HepG2 (cell line): ENCODE data around the gene GOLGA8J.

Experiments used
- AKAP8 ChIP-seq: sonication (generic); formaldehyde crosslinking; IDR thresholded peaks from 2 replicates; pipeline ENCODE4 v1.5.1; 2020; ENCODE audit warnings: mild to moderate bottlenecking, missing genetic modification reagents
- CTCF ChIP-seq: sonication (generic); formaldehyde crosslinking; IDR thresholded peaks from 2 replicates; pipeline ENCODE4 v1.5.0; 2020; ENCODE audit warnings: mild to moderate bottlenecking, missing genetic modification reagents, moderate library complexity
- THYN1 ChIP-seq: sonication (generic); formaldehyde crosslinking; IDR thresholded peaks from 2 replicates; pipeline ENCODE4 v1.8.1; 2023; ENCODE audit warnings: low read depth, mild to moderate bottlenecking, moderate library complexity, missing genetic modification reagents, borderline replicate concordance
- TP53 ChIP-seq: sonication (generic); formaldehyde crosslinking; conservative IDR thresholded peaks from 2 replicates; pipeline ENCODE4 v1.4.0; 2020; ENCODE audit warnings: missing genetic modification reagents
- TF ChIP-seq, protein P1 (sequence below): sonication (generic); formaldehyde crosslinking; IDR thresholded peaks from 2 replicates; pipeline ENCODE4 v1.9.0; 2021; ENCODE audit warnings: missing genetic modification reagents, borderline replicate concordance

DNA sequence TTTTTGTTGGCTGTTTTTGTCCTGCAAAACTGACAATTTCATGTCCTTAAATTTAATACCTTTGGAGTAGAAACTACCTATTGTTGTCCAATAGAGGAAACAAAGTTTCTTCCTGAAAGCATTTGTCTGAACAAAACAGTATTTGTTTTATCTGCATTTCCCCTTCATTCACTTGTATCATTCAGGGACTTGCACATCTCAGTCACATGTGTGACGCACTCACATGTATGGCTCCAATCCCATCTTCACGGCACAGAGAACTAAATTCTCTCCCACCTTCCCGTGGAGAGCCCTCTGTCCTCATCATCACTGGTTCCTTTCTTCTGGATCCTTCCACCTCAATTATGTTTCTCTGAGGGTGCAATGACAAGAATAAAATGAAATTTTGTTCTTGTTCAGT, 49.5 kb upstream of the GOLGA8J start:
- no peak for TF ChIP-seq THYN1
- TF ChIP-seq CTCF (CRISPR knock-in tag): no peak
- TF ChIP-seq, protein P1, sequence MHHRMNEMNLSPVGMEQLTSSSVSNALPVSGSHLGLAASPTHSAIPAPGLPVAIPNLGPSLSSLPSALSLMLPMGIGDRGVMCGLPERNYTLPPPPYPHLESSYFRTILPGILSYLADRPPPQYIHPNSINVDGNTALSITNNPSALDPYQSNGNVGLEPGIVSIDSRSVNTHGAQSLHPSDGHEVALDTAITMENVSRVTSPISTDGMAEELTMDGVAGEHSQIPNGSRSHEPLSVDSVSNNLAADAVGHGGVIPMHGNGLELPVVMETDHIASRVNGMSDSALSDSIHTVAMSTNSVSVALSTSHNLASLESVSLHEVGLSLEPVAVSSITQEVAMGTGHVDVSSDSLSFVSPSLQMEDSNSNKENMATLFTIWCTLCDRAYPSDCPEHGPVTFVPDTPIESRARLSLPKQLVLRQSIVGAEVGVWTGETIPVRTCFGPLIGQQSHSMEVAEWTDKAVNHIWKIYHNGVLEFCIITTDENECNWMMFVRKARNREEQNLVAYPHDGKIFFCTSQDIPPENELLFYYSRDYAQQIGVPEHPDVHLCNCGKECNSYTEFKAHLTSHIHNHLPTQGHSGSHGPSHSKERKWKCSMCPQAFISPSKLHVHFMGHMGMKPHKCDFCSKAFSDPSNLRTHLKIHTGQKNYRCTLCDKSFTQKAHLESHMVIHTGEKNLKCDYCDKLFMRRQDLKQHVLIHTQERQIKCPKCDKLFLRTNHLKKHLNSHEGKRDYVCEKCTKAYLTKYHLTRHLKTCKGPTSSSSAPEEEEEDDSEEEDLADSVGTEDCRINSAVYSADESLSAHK: no peak
- TF ChIP-seq TP53 (CRISPR knock-in tag): no peak
- TF ChIP-seq AKAP8 (CRISPR knock-in tag): no peak
